ENCODE measurements around the gene KCNJ13. TPM values are rescaled to one million over a fixed set of nuclear protein-coding genes. Genes with fewer than 3 reads are reported as not detected.
A peak's percentile ranks its signal among the peaks of the same experiment; 100 is the strongest.

The KCNJ13 gene
- total RNA-seq, 5 donors from 2014 or later (not counting 1 experiment from before 2014, with no cell fraction given): not detected

- peak overlapping the region in 1 of 2 donors; percentile 17 for H3K27ac Mint-ChIP-seq
- H3K9me3 ChIP-seq: no peaks in the 10 kb centered on the region
- H3K27me3 ChIP-seq (replicated peaks in 1 of 2; ENCODE audit: control insufficient read depth in 2 of 2, extremely low read depth in 1 of 2, insufficient read depth in 2 of 2, low read length in 1 of 2): no peaks in the 10 kb centered on the region
- ChIA-PET CTCF (interaction anchor here in 1 of 2 donors (0.6 kb wide), 1 partner anchor 197 kb away, joined by 3 read pairs; no protein-coding TSS in a partner anchor), POLR2A (interaction anchor here in 1 of 2 donors (0.7 kb wide), 1 partner anchor 17 kb away, joined by 4 read pairs; no protein-coding TSS in a partner anchor)
- no peaks in the 10 kb centered on the region for H3K9me3 Mint-ChIP-seq
- no peak overlapping the region for H3K4me3 Mint-ChIP-seq
- H3K27ac ChIP-seq (ENCODE audit: low read length): no peak overlapping the region
- H3K4me3 ChIP-seq (ENCODE audit: control insufficient read depth in 1 of 2, extremely low read depth in 1 of 2, low read length in 1 of 2): no peak overlapping the region
- no peaks in the 10 kb centered on the region for H3K27me3 Mint-ChIP-seq
- H3K36me3 Mint-ChIP-seq: peaks cover 30% of the 10 kb centered on the region
- peaks cover 0 to 12% of the 10 kb centered on the region in 2 donors for H3K36me3 ChIP-seq (ENCODE audit: control insufficient read depth in 2 of 2, extremely low read depth in 1 of 2, insufficient read depth in 1 of 2, low read length in 1 of 2)
- H3K4me1 Mint-ChIP-seq: peaks cover 5 to 17% (median 5%) of the 10 kb centered on the region in 3 donors
- WGBS (ENCODE audit: insufficient coverage): no CpG with 5 or more reads among the region's 4 CpGs
- no peaks in the 10 kb centered on the region for H3K4me1 ChIP-seq (ENCODE audit: control insufficient read depth in 1 of 2, extremely low read depth in 1 of 2, insufficient read depth in 2 of 2, low read length in 2 of 2)
- ATAC-seq (replicated peaks in 1 of 4) (no peak), DNase-seq (no peak)
These were observed 35.1 kb downstream of the KCNJ13 start for GRCh38 chr2:232741294-232741693.

- H3K4me1 Mint-ChIP-seq: peaks cover 0 to 17% (median 14%) of the 10 kb centered on the region in 3 donors
- H3K9me3 Mint-ChIP-seq: no peaks in the 10 kb centered on the region
- no peak for ATAC-seq (replicated peaks in 1 of 4)
- ChIA-PET POLR2A (no interaction called here), CTCF (interaction anchor here (0.6 to 0.7 kb wide), 2 partner anchors 9 to 13 kb away, joined by 3 to 7 read pairs; no protein-coding TSS in a partner anchor)
- no peak overlapping the region for H3K27ac Mint-ChIP-seq
- no peak overlapping the region for H3K4me3 Mint-ChIP-seq
- no peak overlapping the region for H3K4me3 ChIP-seq (ENCODE audit: control insufficient read depth in 1 of 2, extremely low read depth in 1 of 2, low read length in 1 of 2)
- no CpG with 5 or more reads among the region's 2 CpGs for WGBS (ENCODE audit: insufficient coverage)
- no peaks in the 10 kb centered on the region for H3K27me3 ChIP-seq (replicated peaks in 1 of 2; ENCODE audit: control insufficient read depth in 2 of 2, extremely low read depth in 1 of 2, insufficient read depth in 2 of 2, low read length in 1 of 2)
- no peaks in the 10 kb centered on the region for H3K4me1 ChIP-seq (ENCODE audit: control insufficient read depth in 1 of 2, extremely low read depth in 1 of 2, insufficient read depth in 2 of 2, low read length in 2 of 2)
- H3K36me3 ChIP-seq (ENCODE audit: control insufficient read depth in 2 of 2, extremely low read depth in 1 of 2, insufficient read depth in 1 of 2, low read length in 1 of 2): peaks cover 3 to 50% of the 10 kb centered on the region in 2 donors
- DNase-seq: no peak
- no peak overlapping the region for H3K27ac ChIP-seq (ENCODE audit: low read length)
- H3K27me3 Mint-ChIP-seq: no peaks in the 10 kb centered on the region
- no peaks in the 10 kb centered on the region for H3K9me3 ChIP-seq
- H3K36me3 Mint-ChIP-seq: peaks cover 43% of the 10 kb centered on the region
These were observed 44.9 kb downstream of the KCNJ13 start for GRCh38 chr2:232731470-232731869.

- CTCF ChIA-PET: no interaction called here
- Mint-ChIP-seq H3K9me3 (no peaks in the 10 kb centered on the region), H3K4me1 (peaks cover 9 to 17% (median 14%) of the 10 kb centered on the region in 3 donors), H3K27me3 (no peaks in the 10 kb centered on the region), H3K4me3 (no peak overlapping the region), H3K27ac (no peak overlapping the region), H3K36me3 (peaks cover 48% of the 10 kb centered on the region)
- DNase-seq: no peak
- no CpG with 5 or more reads among the region's 3 CpGs for WGBS (ENCODE audit: insufficient coverage)
- Histone ChIP-seq H3K36me3 (ENCODE audit: control insufficient read depth in 2 of 2, extremely low read depth in 1 of 2, insufficient read depth in 1 of 2, low read length in 1 of 2) (peaks cover 11 to 56% of the 10 kb centered on the region in 2 donors), H3K4me3 (ENCODE audit: control insufficient read depth in 1 of 2, extremely low read depth in 1 of 2, low read length in 1 of 2) (no peak overlapping the region), H3K27ac (ENCODE audit: low read length) (no peak overlapping the region), H3K9me3 (no peaks in the 10 kb centered on the region), H3K4me1 (ENCODE audit: control insufficient read depth in 1 of 2, extremely low read depth in 1 of 2, insufficient read depth in 2 of 2, low read length in 2 of 2) (no peaks in the 10 kb centered on the region), H3K27me3 (replicated peaks in 1 of 2; ENCODE audit: control insufficient read depth in 2 of 2, extremely low read depth in 1 of 2, insufficient read depth in 2 of 2, low read length in 1 of 2) (no peaks in the 10 kb centered on the region)
- POLR2A ChIA-PET: no interaction called here
- ATAC-seq (replicated peaks in 1 of 4): no peak
These were observed 47.6 kb downstream of the KCNJ13 start for GRCh38 chr2:232728785-232729184.

- DNase-seq (no peak), ATAC-seq (replicated peaks in 1 of 4) (no peak)
- no peak overlapping the region for H3K27ac Mint-ChIP-seq
- CTCF ChIA-PET: no interaction called here
- H3K9me3 Mint-ChIP-seq: peaks cover 0 to 8% (median 0%) of the 10 kb centered on the region in 3 donors
- Histone ChIP-seq H3K27me3 (replicated peaks in 1 of 2; ENCODE audit: control insufficient read depth in 2 of 2, extremely low read depth in 1 of 2, insufficient read depth in 2 of 2, low read length in 1 of 2) (no peaks in the 10 kb centered on the region), H3K4me3 (ENCODE audit: control insufficient read depth in 1 of 2, extremely low read depth in 1 of 2, low read length in 1 of 2) (no peak overlapping the region), H3K36me3 (ENCODE audit: control insufficient read depth in 2 of 2, extremely low read depth in 1 of 2, insufficient read depth in 1 of 2, low read length in 1 of 2) (peaks cover 11 to 63% of the 10 kb centered on the region in 2 donors), H3K4me1 (ENCODE audit: control insufficient read depth in 1 of 2, extremely low read depth in 1 of 2, insufficient read depth in 2 of 2, low read length in 2 of 2) (peaks cover 5 to 9% of the 10 kb centered on the region in 2 experiments), H3K9me3 (no peaks in the 10 kb centered on the region), H3K27ac (ENCODE audit: low read length) (no peak overlapping the region)
- H3K36me3 Mint-ChIP-seq: peaks cover 55% of the 10 kb centered on the region
- no peaks in the 10 kb centered on the region for H3K27me3 Mint-ChIP-seq
- H3K4me3 Mint-ChIP-seq: no peak overlapping the region
- peaks cover 41 to 42% (median 42%) of the 10 kb centered on the region in 3 donors for H3K4me1 Mint-ChIP-seq
- 100% methylated on average over 1 of the region's 1 CpG for WGBS (ENCODE audit: insufficient coverage)
- POLR2A ChIA-PET: no interaction called here
These were observed 53.3 kb downstream of the KCNJ13 start for GRCh38 chr2:232723027-232723426.

GRCh38 chr2:232721882-232722281 is 54.5 kb downstream of the KCNJ13 start:
- CTCF ChIA-PET: no interaction called here
- Histone ChIP-seq H3K4me1 (ENCODE audit: control insufficient read depth in 1 of 2, extremely low read depth in 1 of 2, insufficient read depth in 2 of 2, low read length in 2 of 2) (peaks cover 5 to 9% of the 10 kb centered on the region in 2 experiments), H3K27me3 (replicated peaks in 1 of 2; ENCODE audit: control insufficient read depth in 2 of 2, extremely low read depth in 1 of 2, insufficient read depth in 2 of 2, low read length in 1 of 2) (no peaks in the 10 kb centered on the region), H3K4me3 (ENCODE audit: control insufficient read depth in 1 of 2, extremely low read depth in 1 of 2, low read length in 1 of 2) (no peak overlapping the region), H3K27ac (ENCODE audit: low read length) (no peak overlapping the region), H3K36me3 (ENCODE audit: control insufficient read depth in 2 of 2, extremely low read depth in 1 of 2, insufficient read depth in 1 of 2, low read length in 1 of 2) (peaks cover 17 to 58% of the 10 kb centered on the region in 2 donors), H3K9me3 (no peaks in the 10 kb centered on the region)
- no peak overlapping the region for H3K4me3 Mint-ChIP-seq
- POLR2A ChIA-PET: no interaction called here
- ATAC-seq (replicated peaks in 1 of 4) (no peak), DNase-seq (no peak)
- H3K27ac Mint-ChIP-seq: peak overlapping the region; percentile 13 to 64
- no peaks in the 10 kb centered on the region for H3K27me3 Mint-ChIP-seq
- 13% methylated on average over 1 of the region's 2 CpGs for WGBS (ENCODE audit: insufficient coverage)
- peaks cover 41 to 43% (median 42%) of the 10 kb centered on the region in 3 donors for H3K4me1 Mint-ChIP-seq
- H3K9me3 Mint-ChIP-seq: peaks cover 0 to 8% (median 0%) of the 10 kb centered on the region in 3 donors
- H3K36me3 Mint-ChIP-seq: peaks cover 54% of the 10 kb centered on the region

GRCh38 chr2:232721261-232721660 is 55.1 kb downstream of the KCNJ13 start:
- H3K9me3 Mint-ChIP-seq: peaks cover 0 to 8% (median 0%) of the 10 kb centered on the region in 3 donors

More at GRCh38 chr2:232721261-232721660, 55.1 kb downstream of the KCNJ13 start:
- ChIA-PET POLR2A (no interaction called here), CTCF (no interaction called here)
- H3K4me1 ChIP-seq (ENCODE audit: control insufficient read depth in 1 of 2, extremely low read depth in 1 of 2, insufficient read depth in 2 of 2, low read length in 2 of 2): peaks cover 5 to 9% of the 10 kb centered on the region in 2 experiments
- peaks cover 18 to 54% of the 10 kb centered on the region in 2 donors for H3K36me3 ChIP-seq (ENCODE audit: control insufficient read depth in 2 of 2, extremely low read depth in 1 of 2, insufficient read depth in 1 of 2, low read length in 1 of 2)
- H3K27me3 Mint-ChIP-seq: no peaks in the 10 kb centered on the region
- no peaks in the 10 kb centered on the region for H3K27me3 ChIP-seq (replicated peaks in 1 of 2; ENCODE audit: control insufficient read depth in 2 of 2, extremely low read depth in 1 of 2, insufficient read depth in 2 of 2, low read length in 1 of 2)
- H3K36me3 Mint-ChIP-seq: peaks cover 54% of the 10 kb centered on the region
- H3K27ac Mint-ChIP-seq: peak overlapping the region; percentile 13 to 64
- no CpG with 5 or more reads among the region's 2 CpGs for WGBS (ENCODE audit: insufficient coverage)
- peaks cover 44 to 47% (median 44%) of the 10 kb centered on the region in 3 donors for H3K4me1 Mint-ChIP-seq
- DNase-seq: no peak
- H3K4me3 Mint-ChIP-seq: no peak overlapping the region
- ATAC-seq (replicated peaks in 1 of 4): no peak
- H3K4me3 ChIP-seq (ENCODE audit: control insufficient read depth in 1 of 2, extremely low read depth in 1 of 2, low read length in 1 of 2): no peak overlapping the region
- no peaks in the 10 kb centered on the region for H3K9me3 ChIP-seq
- H3K27ac ChIP-seq (ENCODE audit: low read length): no peak overlapping the region
